SK-N-SH (cell line): ENCODE results near the gene TSHZ3. TPM values are rescaled to one million over a fixed set of nuclear protein-coding genes. Genes with fewer than 3 reads are reported as not detected.

ENCODE experiments used
- CTCF ChIA-PET: fragments of 300-600, 350-600 bp; formaldehyde crosslinking; extraction: SDS; loops from one replicate; lab custom pipeline; 2021; lab: Yijun Ruan, JAX
- POLR2A ChIA-PET: fragments of 350-600 bp; sonication (Branson Sonifier 250); formaldehyde crosslinking; extraction: SDS; loops from one replicate; lab custom pipeline; 2020; ENCODE audit warnings: antibody characterized with exemption, inconsistent platforms; lab: Yijun Ruan, JAX
- DNase-seq: peaks from one replicate; pipeline ENCODE4 v3.0.0; 2012
- H2AFZ ChIP-seq: fragments of 200-600 bp; sonication (generic); 2 replicates; pipeline ENCODE4 v1.8.1; 2016; ENCODE audit warnings: antibody characterized with exemption, mild to moderate bottlenecking, low read depth
- H3F3A ChIP-seq: fragments of 200-600 bp; sonication (generic); replicated peaks from 2 replicates; pipeline ENCODE3; 2016; ENCODE audit warnings: antibody characterized with exemption, mild to moderate bottlenecking; ENCODE audit not compliant: insufficient read depth
- H3K27ac ChIP-seq, 2 experiments: fragments of 200-500 bp in 1 of 2; fragments of 200-600 bp in 1 of 2; sonication (Bioruptor generic) in 1 of 2; sonication (generic), shearing (Covaris generic) in 1 of 2; 2 replicates each; pipeline versions ENCODE4 v1.5.1 to v1.6.1; 2014 to 2016; ENCODE audit warnings: low read depth in 2 of 2, inconsistent platforms in 1 of 2, low read length in 1 of 2, mild to moderate bottlenecking in 1 of 2, mixed read lengths in 1 of 2
- H3K27me3 ChIP-seq: fragments of 200-600 bp; sonication (generic), shearing (Covaris generic); 2 replicates; pipeline ENCODE4 v1.6.1; 2016; ENCODE audit warnings: mixed run types; ENCODE audit not compliant: insufficient read depth
- H3K36me3 ChIP-seq, 2 experiments: fragments of 200-500 bp in 1 of 2; fragments of 200-600 bp in 1 of 2; sonication (Bioruptor generic) in 1 of 2; sonication (generic) in 1 of 2; replicated peaks in 1 of 2; 2 replicates each; pipeline versions ENCODE3 to v1.5.1; 2014 to 2016; ENCODE audit warnings: low read length in 1 of 2, mild to moderate bottlenecking in 1 of 2; ENCODE audit not compliant: insufficient read depth in 2 of 2, control insufficient read depth in 1 of 2
- H3K4me1 ChIP-seq, 2 experiments: fragments of 200-500 bp in 1 of 2; fragments of 200-600 bp in 1 of 2; sonication (Bioruptor generic) in 1 of 2; sonication (generic), shearing (Covaris generic) in 1 of 2; 2 replicates each; pipeline versions ENCODE4 v1.5.1 to v1.6.1; 2014 to 2016; ENCODE audit warnings: low read depth in 1 of 2, low read length in 1 of 2, mixed run types in 1 of 2; ENCODE audit not compliant: insufficient read depth in 2 of 2, control insufficient read depth in 1 of 2
- H3K4me2 ChIP-seq: fragments of 200-600 bp; sonication (generic), shearing (Covaris generic); 2 replicates; pipeline ENCODE4 v1.6.1; 2017; ENCODE audit warnings: mixed run types
- H3K4me3 ChIP-seq, 2 experiments: fragments of 200-500 bp in 1 of 2; fragments of 200-600 bp in 1 of 2; sonication (Bioruptor generic) in 1 of 2; sonication (generic), shearing (Covaris generic) in 1 of 2; 2 replicates each; pipeline versions ENCODE4 v1.5.1 to v1.8.1; 2014 to 2016; ENCODE audit warnings: low read depth in 2 of 2, inconsistent platforms in 1 of 2, low read length in 1 of 2, mild to moderate bottlenecking in 1 of 2, mixed read lengths in 1 of 2, moderate library complexity in 1 of 2
- H3K79me2 ChIP-seq: fragments of 200-600 bp; sonication (generic); 2 replicates; pipeline ENCODE4 v1.8.1; 2017; ENCODE audit warnings: mild to moderate bottlenecking; ENCODE audit not compliant: insufficient read depth
- H3K9ac ChIP-seq: fragments of 200-600 bp; sonication (generic); 2 replicates; pipeline ENCODE4 v1.6.1; 2017; ENCODE audit warnings: mixed run types
- H3K9me2 ChIP-seq: fragments of 200-600 bp; sonication (generic); 2 replicates; pipeline ENCODE4 v1.6.1; 2017; ENCODE audit warnings: mixed run types
- H3K9me3 ChIP-seq: fragments of 200-600 bp; sonication (generic); 2 replicates; pipeline ENCODE4 v1.6.1; 2017; ENCODE audit warnings: mixed run types, mild to moderate bottlenecking, moderate library complexity
- H4K20me1 ChIP-seq: fragments of 200-600 bp; sonication (generic); 2 replicates; pipeline ENCODE4 v1.6.1; 2017; ENCODE audit warnings: mild to moderate bottlenecking, mixed run types; ENCODE audit not compliant: insufficient read depth
- CHD2 ChIP-seq: fragments of 150-350 bp; IDR thresholded peaks from 2 replicates; pipeline ENCODE4 v1.6.1; 2018; ENCODE audit warnings: low read length; ENCODE audit not compliant: partially characterized antibody
- EZH2phosphoT487 ChIP-seq: fragments of 200-600 bp; sonication (generic); IDR thresholded peaks from 2 replicates; pipeline ENCODE4 v1.6.1; 2017; ENCODE audit warnings: low read depth, mixed run types, mild to moderate bottlenecking, antibody characterized with exemption, moderate library complexity, borderline replicate concordance
- FOXJ3 ChIP-seq: sonication (generic); formaldehyde crosslinking; IDR thresholded peaks from 2 replicates; pipeline ENCODE4 v1.5.1; 2020; ENCODE audit warnings: mild to moderate bottlenecking, missing genetic modification reagents
- FOXM1 ChIP-seq: IDR thresholded peaks from 2 replicates; pipeline ENCODE4 v1.4.0; 2012; ENCODE audit warnings: low read depth, mild to moderate bottlenecking
- GABPA ChIP-seq: IDR thresholded peaks from 2 replicates; pipeline ENCODE4 v1.4.0; 2012; ENCODE audit warnings: low read depth, mild to moderate bottlenecking
- JUND ChIP-seq: IDR thresholded peaks from 2 replicates; pipeline ENCODE4 v1.4.0; 2012
- NRF1 ChIP-seq: IDR thresholded peaks from 2 replicates; pipeline ENCODE4 v1.6.1; 2012; ENCODE audit warnings: low read depth, mild to moderate bottlenecking, low read length
- POLR2AphosphoS5 ChIP-seq: IDR thresholded peaks from 2 replicates; pipeline ENCODE4 v1.6.1; 2012; ENCODE audit warnings: low read depth, low read length
- RXRA ChIP-seq: IDR thresholded peaks from 2 replicates; pipeline ENCODE4 v1.4.0; 2012; ENCODE audit warnings: low read depth, mild to moderate bottlenecking, borderline replicate concordance
- SIN3A ChIP-seq: IDR thresholded peaks from 2 replicates; pipeline ENCODE4 v1.6.1; 2012; ENCODE audit warnings: low read depth, mild to moderate bottlenecking, low read length, moderate library complexity, borderline replicate concordance
- TAF1 ChIP-seq: IDR thresholded peaks from 2 replicates; pipeline ENCODE4 v1.6.1; 2012; ENCODE audit warnings: low read depth, mild to moderate bottlenecking, low read length, moderate library complexity, borderline replicate concordance
- YY1 ChIP-seq: IDR thresholded peaks from 2 replicates; pipeline ENCODE4 v1.4.0; 2012; ENCODE audit warnings: low read depth, mild to moderate bottlenecking
- WGBS: methylation state at CpG from one replicate; pipeline ENCODE4 v1.1.6; 2017; ENCODE audit warnings: low lambda C conversion rate; 5-methylcytosine and 5-hydroxymethylcytosine counted together
- polyA plus RNA-seq, 3 experiments: library from polyadenylated mRNA; depleted of rRNA; stranded (reverse); fragments of >200 nt; gene quantifications; 2 replicates each; pipeline ENCODE4 v1.2.3, GENCODE V29; 2012
- TF ChIP-seq, protein P1 (sequence below): IDR thresholded peaks from 2 replicates; pipeline ENCODE4 v1.4.0; 2012; ENCODE audit warnings: low read depth
- TF ChIP-seq, protein P2 (sequence below): IDR thresholded peaks from 2 replicates; pipeline ENCODE4 v1.6.1; 2012; ENCODE audit warnings: mild to moderate bottlenecking, low read depth, low read length, moderate library complexity
- TF ChIP-seq, protein P3 (sequence below): fragments of 200-600 bp; sonication (generic); IDR thresholded peaks from 2 replicates; pipeline ENCODE4 v1.6.1; 2017; ENCODE audit warnings: antibody characterized with exemption, mild to moderate bottlenecking, moderate library complexity

Gene TSHZ3
- polyA plus RNA-seq, 1 of the 3 experiments (the other 2 are of a cell fraction) = 3.3 TPM

DNA sequence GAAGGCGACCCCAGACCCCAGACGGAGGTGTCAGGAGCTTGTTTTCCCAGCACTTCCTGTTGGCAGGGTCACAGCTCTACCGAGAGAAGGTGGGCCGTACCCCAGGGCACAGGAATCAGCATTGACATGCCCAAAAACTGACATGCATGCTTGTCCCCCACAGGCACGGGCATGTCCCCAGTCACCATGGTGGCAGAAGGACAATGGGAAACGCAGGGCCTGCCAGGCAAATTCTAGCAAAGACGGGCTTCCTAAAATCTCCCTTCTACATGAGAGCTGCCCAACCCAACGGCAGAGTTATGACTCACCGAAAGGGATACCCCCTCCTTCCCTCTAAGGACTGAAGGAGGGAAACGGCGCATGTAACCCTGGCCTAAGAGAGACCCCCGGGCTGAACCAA lies 18.5 kb downstream of the TSHZ3 start:
- Histone ChIP-seq H2AFZ (no peak overlapping the region), H3K4me3 (no peak overlapping the region), H3K79me2 (peaks cover 83% of the 10 kb centered on the region), H3K4me2 (no peak overlapping the region), H3F3A (no peaks in the 10 kb centered on the region), H3K4me1 (peaks cover 20 to 53% of the 10 kb centered on the region in 2 experiments; a peak in 3 of 4 replicates), H3K9me2 (no peaks in the 10 kb centered on the region), H3K27ac (peak overlapping the region in 1 of 2 experiments; percentile 39; a peak in 1 of 4 replicates), H3K27me3 (no peaks in the 10 kb centered on the region), H4K20me1 (peaks cover 7% of the 10 kb centered on the region), H3K9ac (no peak overlapping the region), H3K9me3 (no peaks in the 10 kb centered on the region), H3K36me3 (no peaks in the 10 kb centered on the region)
- WGBS = 77% methylated on average over 6 of the region's 12 CpGs
- no peak for DNase-seq
- CTCF ChIA-PET = interaction anchor here (0.9 to 1.5 kb wide), 5 partner anchors 15 to 641 kb away, joined by 3 to 5 read pairs (median 3); no protein-coding TSS in a partner anchor
- no peak for TF ChIP-seq YY1
- TF ChIP-seq RXRA = no peak
- no peak for TF ChIP-seq NRF1
- TF ChIP-seq, protein P1, sequence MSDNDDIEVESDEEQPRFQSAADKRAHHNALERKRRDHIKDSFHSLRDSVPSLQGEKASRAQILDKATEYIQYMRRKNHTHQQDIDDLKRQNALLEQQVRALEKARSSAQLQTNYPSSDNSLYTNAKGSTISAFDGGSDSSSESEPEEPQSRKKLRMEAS = no peak
- no peak for TF ChIP-seq JUND
- TF ChIP-seq, protein P2, sequence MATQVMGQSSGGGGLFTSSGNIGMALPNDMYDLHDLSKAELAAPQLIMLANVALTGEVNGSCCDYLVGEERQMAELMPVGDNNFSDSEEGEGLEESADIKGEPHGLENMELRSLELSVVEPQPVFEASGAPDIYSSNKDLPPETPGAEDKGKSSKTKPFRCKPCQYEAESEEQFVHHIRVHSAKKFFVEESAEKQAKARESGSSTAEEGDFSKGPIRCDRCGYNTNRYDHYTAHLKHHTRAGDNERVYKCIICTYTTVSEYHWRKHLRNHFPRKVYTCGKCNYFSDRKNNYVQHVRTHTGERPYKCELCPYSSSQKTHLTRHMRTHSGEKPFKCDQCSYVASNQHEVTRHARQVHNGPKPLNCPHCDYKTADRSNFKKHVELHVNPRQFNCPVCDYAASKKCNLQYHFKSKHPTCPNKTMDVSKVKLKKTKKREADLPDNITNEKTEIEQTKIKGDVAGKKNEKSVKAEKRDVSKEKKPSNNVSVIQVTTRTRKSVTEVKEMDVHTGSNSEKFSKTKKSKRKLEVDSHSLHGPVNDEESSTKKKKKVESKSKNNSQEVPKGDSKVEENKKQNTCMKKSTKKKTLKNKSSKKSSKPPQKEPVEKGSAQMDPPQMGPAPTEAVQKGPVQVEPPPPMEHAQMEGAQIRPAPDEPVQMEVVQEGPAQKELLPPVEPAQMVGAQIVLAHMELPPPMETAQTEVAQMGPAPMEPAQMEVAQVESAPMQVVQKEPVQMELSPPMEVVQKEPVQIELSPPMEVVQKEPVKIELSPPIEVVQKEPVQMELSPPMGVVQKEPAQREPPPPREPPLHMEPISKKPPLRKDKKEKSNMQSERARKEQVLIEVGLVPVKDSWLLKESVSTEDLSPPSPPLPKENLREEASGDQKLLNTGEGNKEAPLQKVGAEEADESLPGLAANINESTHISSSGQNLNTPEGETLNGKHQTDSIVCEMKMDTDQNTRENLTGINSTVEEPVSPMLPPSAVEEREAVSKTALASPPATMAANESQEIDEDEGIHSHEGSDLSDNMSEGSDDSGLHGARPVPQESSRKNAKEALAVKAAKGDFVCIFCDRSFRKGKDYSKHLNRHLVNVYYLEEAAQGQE = no peak
- no peak for TF ChIP-seq POLR2AphosphoS5
- TF ChIP-seq, protein P3, sequence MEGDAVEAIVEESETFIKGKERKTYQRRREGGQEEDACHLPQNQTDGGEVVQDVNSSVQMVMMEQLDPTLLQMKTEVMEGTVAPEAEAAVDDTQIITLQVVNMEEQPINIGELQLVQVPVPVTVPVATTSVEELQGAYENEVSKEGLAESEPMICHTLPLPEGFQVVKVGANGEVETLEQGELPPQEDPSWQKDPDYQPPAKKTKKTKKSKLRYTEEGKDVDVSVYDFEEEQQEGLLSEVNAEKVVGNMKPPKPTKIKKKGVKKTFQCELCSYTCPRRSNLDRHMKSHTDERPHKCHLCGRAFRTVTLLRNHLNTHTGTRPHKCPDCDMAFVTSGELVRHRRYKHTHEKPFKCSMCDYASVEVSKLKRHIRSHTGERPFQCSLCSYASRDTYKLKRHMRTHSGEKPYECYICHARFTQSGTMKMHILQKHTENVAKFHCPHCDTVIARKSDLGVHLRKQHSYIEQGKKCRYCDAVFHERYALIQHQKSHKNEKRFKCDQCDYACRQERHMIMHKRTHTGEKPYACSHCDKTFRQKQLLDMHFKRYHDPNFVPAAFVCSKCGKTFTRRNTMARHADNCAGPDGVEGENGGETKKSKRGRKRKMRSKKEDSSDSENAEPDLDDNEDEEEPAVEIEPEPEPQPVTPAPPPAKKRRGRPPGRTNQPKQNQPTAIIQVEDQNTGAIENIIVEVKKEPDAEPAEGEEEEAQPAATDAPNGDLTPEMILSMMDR = no peak
- TF ChIP-seq FOXJ3 = no peak
- TF ChIP-seq FOXM1 = no peak
- TF ChIP-seq CHD2 = no peak
- no peak for TF ChIP-seq TAF1
- TF ChIP-seq GABPA = no peak
- TF ChIP-seq EZH2phosphoT487 = no peak
- TF ChIP-seq SIN3A = no peak
- TF ChIP-seq, all 33 proteins: peak for 0
- POLR2A ChIA-PET = no interaction called here
